CD4-positive, alpha-beta T cell treated with Interleukin-15 for 1 hour (primary cell): ENCODE results near the gene UGT2A3.

Source experiments
- DNase-seq: peaks from one replicate; pipeline ENCODE4 v3.0.0-alpha.2; 2020

The UGT2A3 gene

GRCh38 chr4:68909385-68909784 is 42.2 kb downstream of the UGT2A3 start:
- no peak for DNase-seq

GRCh38 chr4:68907788-68908700 is 43.6 kb downstream of the UGT2A3 start:
- no peak for DNase-seq

GRCh38 chr4:68907245-68907644 is 44.4 kb downstream of the UGT2A3 start:
- no peak for DNase-seq

- no peak for DNase-seq
Observed at GRCh38 chr4:68906780-68907137, 44.8 kb downstream of the UGT2A3 start.

- no peak for DNase-seq
Observed at GRCh38 chr4:68905939-68906779, 45.4 kb downstream of the UGT2A3 start.

- no peak for DNase-seq
Observed at GRCh38 chr4:68905598-68905938, 46.0 kb downstream of the UGT2A3 start.

GRCh38 chr4:68904786-68905185 is 46.8 kb downstream of the UGT2A3 start:
- no peak for DNase-seq

- DNase-seq = no peak
Observed at GRCh38 chr4:68896749-68897148, 54.9 kb downstream of the UGT2A3 start.

- no peak for DNase-seq
Observed at GRCh38 chr4:68895561-68896198, 55.9 kb downstream of the UGT2A3 start.

GRCh38 chr4:68892861-68893260 is 58.7 kb downstream of the UGT2A3 start:
- DNase-seq = no peak

- no peak for DNase-seq
Observed at GRCh38 chr4:68891678-68892077, 59.9 kb downstream of the UGT2A3 start.

- DNase-seq = no peak
Observed at GRCh38 chr4:68885545-68885944, 66.1 kb downstream of the UGT2A3 start.

- no peak for DNase-seq
Observed at GRCh38 chr4:68883870-68884269, 67.7 kb downstream of the UGT2A3 start.
